Measurements from ENCODE around the gene AGA. TPM values are rescaled to one million over a fixed set of nuclear protein-coding genes. Genes with fewer than 3 reads are reported as not detected.

The AGA gene
- total and polyA plus RNA-seq, 2 of the 13 experiments (the other 11 are each of a cell fraction or from before 2014, with no cell fraction given) = 21.9 to 22.3 TPM

DNA sequence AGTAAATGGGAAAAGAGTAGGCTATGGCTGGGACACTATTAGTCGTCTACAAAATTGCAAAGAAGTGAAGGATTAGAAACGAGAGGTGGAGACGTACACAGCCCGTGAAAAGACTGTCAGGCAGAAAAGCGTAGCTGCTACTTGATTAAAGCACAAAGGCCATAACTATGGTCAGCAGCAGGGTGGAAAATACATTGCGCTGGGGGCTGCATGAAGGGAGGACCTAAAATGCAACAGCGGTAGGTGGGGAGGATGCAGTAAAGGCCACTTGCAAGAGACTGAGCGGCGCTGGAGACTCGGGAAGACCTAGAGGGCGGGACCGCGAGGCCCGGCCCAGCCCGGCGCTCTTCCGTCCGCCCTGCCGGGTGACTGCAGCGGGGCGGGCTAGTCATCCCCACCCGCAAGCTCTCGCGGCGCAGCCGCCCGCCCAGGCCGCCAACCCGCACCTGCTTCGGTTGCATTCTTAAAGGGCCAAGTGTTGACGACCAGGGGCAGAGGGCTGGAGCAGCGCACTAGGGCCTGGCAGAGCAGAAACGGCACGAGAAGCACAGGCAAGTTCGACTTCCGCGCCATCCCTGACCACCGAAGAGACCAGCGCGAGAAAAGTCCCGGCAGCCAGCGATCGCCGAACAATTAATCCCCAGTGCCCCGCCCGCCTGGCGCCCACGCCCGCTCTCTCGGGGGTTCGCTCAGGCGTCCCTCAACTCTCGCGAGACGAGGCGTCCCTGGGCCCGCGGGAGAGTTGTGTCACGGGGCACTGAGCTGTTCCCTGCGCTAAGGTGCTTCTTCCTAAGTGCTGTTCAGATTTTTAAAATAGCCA, at the start of gene AGA (continued):
- peak; percentile 64 for TF ChIP-seq HDAC2 (CRISPR knock-in tag; IDR thresholded peaks at IDR 0.05)
- no peak; the same call in 1 of the 2 replicates for TF ChIP-seq ZNF746 (CRISPR knock-in tag; IDR thresholded peaks at IDR 0.05)
- TF ChIP-seq, protein P1, sequence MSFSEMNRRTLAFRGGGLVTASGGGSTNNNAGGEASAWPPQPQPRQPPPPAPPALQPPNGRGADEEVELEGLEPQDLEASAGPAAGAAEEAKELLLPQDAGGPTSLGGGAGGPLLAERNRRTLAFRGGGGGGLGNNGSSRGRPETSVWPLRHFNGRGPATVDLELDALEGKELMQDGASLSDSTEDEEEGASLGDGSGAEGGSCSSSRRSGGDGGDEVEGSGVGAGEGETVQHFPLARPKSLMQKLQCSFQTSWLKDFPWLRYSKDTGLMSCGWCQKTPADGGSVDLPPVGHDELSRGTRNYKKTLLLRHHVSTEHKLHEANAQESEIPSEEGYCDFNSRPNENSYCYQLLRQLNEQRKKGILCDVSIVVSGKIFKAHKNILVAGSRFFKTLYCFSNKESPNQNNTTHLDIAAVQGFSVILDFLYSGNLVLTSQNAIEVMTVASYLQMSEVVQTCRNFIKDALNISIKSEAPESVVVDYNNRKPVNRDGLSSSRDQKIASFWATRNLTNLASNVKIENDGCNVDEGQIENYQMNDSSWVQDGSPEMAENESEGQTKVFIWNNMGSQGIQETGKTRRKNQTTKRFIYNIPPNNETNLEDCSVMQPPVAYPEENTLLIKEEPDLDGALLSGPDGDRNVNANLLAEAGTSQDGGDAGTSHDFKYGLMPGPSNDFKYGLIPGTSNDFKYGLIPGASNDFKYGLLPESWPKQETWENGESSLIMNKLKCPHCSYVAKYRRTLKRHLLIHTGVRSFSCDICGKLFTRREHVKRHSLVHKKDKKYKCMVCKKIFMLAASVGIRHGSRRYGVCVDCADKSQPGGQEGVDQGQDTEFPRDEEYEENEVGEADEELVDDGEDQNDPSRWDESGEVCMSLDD (CRISPR knock-in tag; IDR thresholded peaks at IDR 0.05; ENCODE audit: borderline replicate concordance) = peak; percentile 60; the same call in 1 of the 2 replicates
- peak; percentile 70; the same call in 1 of the 2 replicates for TF ChIP-seq GATAD1 (CRISPR knock-in tag; IDR thresholded peaks at IDR 0.05)
- peak; percentile 83; the same call in 1 of the 2 replicates for TF ChIP-seq RNF2 (conservative IDR thresholded peaks at IDR 0.05; ENCODE audit: low read depth)
- no peak for TF ChIP-seq PCBP1 (IDR thresholded peaks at IDR 0.05; ENCODE audit: borderline replicate concordance, low read depth, low read length)
- 0 out of 2 replicates have a peak, but pooled peaks have one; percentile 51 for TF ChIP-seq ZNF83 (CRISPR knock-in tag; IDR thresholded peaks at IDR 0.05; ENCODE audit: borderline replicate concordance)
- TF ChIP-seq, protein P2, sequence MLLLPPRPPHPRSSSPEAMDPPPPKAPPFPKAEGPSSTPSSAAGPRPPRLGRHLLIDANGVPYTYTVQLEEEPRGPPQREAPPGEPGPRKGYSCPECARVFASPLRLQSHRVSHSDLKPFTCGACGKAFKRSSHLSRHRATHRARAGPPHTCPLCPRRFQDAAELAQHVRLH (CRISPR knock-in tag; IDR thresholded peaks at IDR 0.05; ENCODE audit: borderline replicate concordance, low read depth) = 0 out of 2 replicates have a peak, but pooled peaks have one; percentile 43
- no peak for TF ChIP-seq ZNF264 (CRISPR knock-in tag; IDR thresholded peaks at IDR 0.05)
- peak; percentile 34; the same call in 1 of the 2 replicates for TF ChIP-seq RAD21 (CRISPR knock-in tag; IDR thresholded peaks at IDR 0.05)
- TF ChIP-seq RAD51 (IDR thresholded peaks at IDR 0.05; ENCODE audit: borderline replicate concordance) = no peak
- TF ChIP-seq, protein P3, sequence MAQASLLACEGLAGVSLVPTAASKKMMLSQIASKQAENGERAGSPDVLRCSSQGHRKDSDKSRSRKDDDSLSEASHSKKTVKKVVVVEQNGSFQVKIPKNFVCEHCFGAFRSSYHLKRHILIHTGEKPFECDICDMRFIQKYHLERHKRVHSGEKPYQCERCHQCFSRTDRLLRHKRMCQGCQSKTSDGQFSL (CRISPR knock-in tag; IDR thresholded peaks at IDR 0.05) = peak; percentile 28; the same call in 1 of the 2 replicates
- TF ChIP-seq AGO1 (IDR thresholded peaks at IDR 0.05; ENCODE audit: low read depth, low read length, poor library complexity, severe bottlenecking) = peak; percentile 45
- TF ChIP-seq GFI1 (CRISPR knock-in tag; IDR thresholded peaks at IDR 0.05; ENCODE audit: borderline replicate concordance) = peak; percentile 73
- no peak for TF ChIP-seq HMG20A (CRISPR knock-in tag; IDR thresholded peaks at IDR 0.05; ENCODE audit: borderline replicate concordance)
- 0 out of 2 replicates have a peak, but pooled peaks have one; percentile 49 for TF ChIP-seq ZNF546 (CRISPR knock-in tag; conservative IDR thresholded peaks at IDR 0.05)
- TF ChIP-seq, protein P4, sequence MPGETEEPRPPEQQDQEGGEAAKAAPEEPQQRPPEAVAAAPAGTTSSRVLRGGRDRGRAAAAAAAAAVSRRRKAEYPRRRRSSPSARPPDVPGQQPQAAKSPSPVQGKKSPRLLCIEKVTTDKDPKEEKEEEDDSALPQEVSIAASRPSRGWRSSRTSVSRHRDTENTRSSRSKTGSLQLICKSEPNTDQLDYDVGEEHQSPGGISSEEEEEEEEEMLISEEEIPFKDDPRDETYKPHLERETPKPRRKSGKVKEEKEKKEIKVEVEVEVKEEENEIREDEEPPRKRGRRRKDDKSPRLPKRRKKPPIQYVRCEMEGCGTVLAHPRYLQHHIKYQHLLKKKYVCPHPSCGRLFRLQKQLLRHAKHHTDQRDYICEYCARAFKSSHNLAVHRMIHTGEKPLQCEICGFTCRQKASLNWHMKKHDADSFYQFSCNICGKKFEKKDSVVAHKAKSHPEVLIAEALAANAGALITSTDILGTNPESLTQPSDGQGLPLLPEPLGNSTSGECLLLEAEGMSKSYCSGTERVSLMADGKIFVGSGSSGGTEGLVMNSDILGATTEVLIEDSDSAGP (CRISPR knock-in tag; IDR thresholded peaks at IDR 0.05; ENCODE audit: borderline replicate concordance) = peak; percentile 99
- TF ChIP-seq ISX (CRISPR knock-in tag; conservative IDR thresholded peaks at IDR 0.05) = 0 out of 2 replicates have a peak, but pooled peaks have one; percentile 25
- no peak for TF ChIP-seq SRF (IDR thresholded peaks at IDR 0.05; ENCODE audit: low read depth, low read length)
- peak; percentile 63; the same call in 1 of the 2 replicates for TF ChIP-seq ZNF354B (CRISPR knock-in tag; IDR thresholded peaks at IDR 0.05)
- no peak for TF ChIP-seq ZNF737 (CRISPR knock-in tag; IDR thresholded peaks at IDR 0.05; ENCODE audit: borderline replicate concordance)
- no peak for TF ChIP-seq ZNF253 (CRISPR knock-in tag; IDR thresholded peaks at IDR 0.05; ENCODE audit: borderline replicate concordance)
- TF ChIP-seq, protein P5, sequence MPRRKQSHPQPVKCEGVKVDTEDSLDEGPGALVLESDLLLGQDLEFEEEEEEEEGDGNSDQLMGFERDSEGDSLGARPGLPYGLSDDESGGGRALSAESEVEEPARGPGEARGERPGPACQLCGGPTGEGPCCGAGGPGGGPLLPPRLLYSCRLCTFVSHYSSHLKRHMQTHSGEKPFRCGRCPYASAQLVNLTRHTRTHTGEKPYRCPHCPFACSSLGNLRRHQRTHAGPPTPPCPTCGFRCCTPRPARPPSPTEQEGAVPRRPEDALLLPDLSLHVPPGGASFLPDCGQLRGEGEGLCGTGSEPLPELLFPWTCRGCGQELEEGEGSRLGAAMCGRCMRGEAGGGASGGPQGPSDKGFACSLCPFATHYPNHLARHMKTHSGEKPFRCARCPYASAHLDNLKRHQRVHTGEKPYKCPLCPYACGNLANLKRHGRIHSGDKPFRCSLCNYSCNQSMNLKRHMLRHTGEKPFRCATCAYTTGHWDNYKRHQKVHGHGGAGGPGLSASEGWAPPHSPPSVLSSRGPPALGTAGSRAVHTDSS (CRISPR knock-in tag; conservative IDR thresholded peaks at IDR 0.05) = no peak

All from HepG2 (cell line).